HUES48 (cell line): Measurements from ENCODE around the gene CACNB4.
"Not testable (repeated sequence)": the region's sequence is repeated elsewhere in the genome, so short reads cannot be mapped to it uniquely, and the experiment has no call there.

ENCODE experiments used
- H3K27ac ChIP-seq: one replicate; pipeline ENCODE4 v1.7.0; 2013; ENCODE audit warnings: low read depth, low read length, inconsistent platforms
- H3K27me3 ChIP-seq: 2 replicates; pipeline ENCODE4 v1.6.1; 2013; ENCODE audit warnings: mild to moderate bottlenecking, low read length; ENCODE audit not compliant: control insufficient read depth, insufficient read depth
- H3K36me3 ChIP-seq: 2 replicates; pipeline ENCODE4 v1.6.1; 2013; ENCODE audit warnings: low read length; ENCODE audit not compliant: control insufficient read depth, insufficient read depth
- H3K4me1 ChIP-seq: 2 replicates; pipeline ENCODE4 v1.6.1; 2013; ENCODE audit warnings: mild to moderate bottlenecking, low read length; ENCODE audit not compliant: control insufficient read depth, insufficient read depth
- H3K4me3 ChIP-seq: 2 replicates; pipeline ENCODE4 v1.5.1; 2013; ENCODE audit warnings: mild to moderate bottlenecking, low read depth, low read length
- H3K9ac ChIP-seq: 2 replicates; pipeline ENCODE4 v1.6.1; 2013; ENCODE audit warnings: mild to moderate bottlenecking, low read depth, low read length, moderate library complexity
- H3K9me3 ChIP-seq: 2 replicates; pipeline ENCODE4 v1.6.1; 2013; ENCODE audit warnings: low read length; ENCODE audit not compliant: control insufficient read depth, insufficient read depth

Gene CACNB4

GRCh38 chr2:152103271-152103670, 4.4 kb upstream of the CACNB4 start:
- H3K9ac ChIP-seq, result no peak overlapping the region
- H3K36me3 ChIP-seq, result no peaks in the 10 kb centered on the region
- H3K9me3 ChIP-seq, result no peaks in the 10 kb centered on the region
- H3K4me3 ChIP-seq, result no peak overlapping the region
- H3K27me3 ChIP-seq, result peaks cover 30% of the 10 kb centered on the region
- H3K4me1 ChIP-seq, result no peaks in the 10 kb centered on the region
- no peak overlapping the region for H3K27ac ChIP-seq

GRCh38 chr2:152100961-152101360, 2.1 kb upstream of the CACNB4 start:
- H3K4me3 ChIP-seq, result no peak overlapping the region
- H3K36me3 ChIP-seq, result no peaks in the 10 kb centered on the region
- H3K4me1 ChIP-seq, result peaks cover 8% of the 10 kb centered on the region; the same call in 1 of the 2 replicates
- no peak overlapping the region for H3K9ac ChIP-seq
- H3K9me3 ChIP-seq, result no peaks in the 10 kb centered on the region
- H3K27ac ChIP-seq, result no peak overlapping the region
- peaks cover 53% of the 10 kb centered on the region for H3K27me3 ChIP-seq

GRCh38 chr2:152099367-152100050, 665 bp upstream of the CACNB4 start:
- H3K4me3 ChIP-seq, result peak overlapping the region; percentile 71
- H3K27me3 ChIP-seq, result peaks cover 59% of the 10 kb centered on the region
- no peak overlapping the region for H3K27ac ChIP-seq
- no peaks in the 10 kb centered on the region for H3K9me3 ChIP-seq
- H3K9ac ChIP-seq, result peak overlapping the region; percentile 30; the same call in 1 of the 2 replicates
- peaks cover 8% of the 10 kb centered on the region; the same call in 1 of the 2 replicates for H3K4me1 ChIP-seq
- H3K36me3 ChIP-seq, result no peaks in the 10 kb centered on the region

GRCh38 chr2:152097801-152098495, 896 bp downstream of the CACNB4 start:
- no peak overlapping the region for H3K9ac ChIP-seq
- H3K4me3 ChIP-seq, result peak overlapping the region; percentile 71

GRCh38 chr2:152097290-152097800, 1.5 kb downstream of the CACNB4 start:
- H3K27ac ChIP-seq, result no peak overlapping the region
- no peaks in the 10 kb centered on the region for H3K36me3 ChIP-seq
- no peak overlapping the region for H3K9ac ChIP-seq
- peaks cover 8% of the 10 kb centered on the region; the same call in 1 of the 2 replicates for H3K4me1 ChIP-seq
- peaks cover 59% of the 10 kb centered on the region for H3K27me3 ChIP-seq
- no peaks in the 10 kb centered on the region for H3K9me3 ChIP-seq
- H3K4me3 ChIP-seq, result peak overlapping the region; percentile 71

More at GRCh38 chr2:152097801-152098495, 896 bp downstream of the CACNB4 start:
- H3K9me3 ChIP-seq, result no peaks in the 10 kb centered on the region
- peaks cover 59% of the 10 kb centered on the region for H3K27me3 ChIP-seq
- no peak overlapping the region for H3K27ac ChIP-seq
- H3K36me3 ChIP-seq, result no peaks in the 10 kb centered on the region
- peaks cover 8% of the 10 kb centered on the region; the same call in 1 of the 2 replicates for H3K4me1 ChIP-seq

GRCh38 chr2:152095146-152095545, 3.7 kb downstream of the CACNB4 start:
- H3K27me3 ChIP-seq, result peaks cover 48% of the 10 kb centered on the region
- no peak overlapping the region for H3K4me3 ChIP-seq
- peaks cover 8% of the 10 kb centered on the region; the same call in 1 of the 2 replicates for H3K4me1 ChIP-seq
- H3K27ac ChIP-seq, result no peak overlapping the region
- H3K9me3 ChIP-seq, result no peaks in the 10 kb centered on the region
- no peaks in the 10 kb centered on the region for H3K36me3 ChIP-seq
- no peak overlapping the region for H3K9ac ChIP-seq

GRCh38 chr2:152094014-152094413, 4.8 kb downstream of the CACNB4 start:
- no peak overlapping the region for H3K9ac ChIP-seq
- peaks cover 37% of the 10 kb centered on the region for H3K27me3 ChIP-seq
- no peaks in the 10 kb centered on the region for H3K9me3 ChIP-seq
- no peak overlapping the region for H3K4me3 ChIP-seq
- H3K36me3 ChIP-seq, result no peaks in the 10 kb centered on the region
- H3K27ac ChIP-seq, result no peak overlapping the region
- H3K4me1 ChIP-seq, result peaks cover 8% of the 10 kb centered on the region; the same call in 1 of the 2 replicates

- peaks cover 8% of the 10 kb centered on the region; the same call in 1 of the 2 replicates for H3K4me1 ChIP-seq
- H3K27me3 ChIP-seq, result peaks cover 31% of the 10 kb centered on the region
- no peak overlapping the region for H3K4me3 ChIP-seq
- H3K27ac ChIP-seq, result no peak overlapping the region
- no peaks in the 10 kb centered on the region for H3K9me3 ChIP-seq
- H3K9ac ChIP-seq, result no peak overlapping the region
- H3K36me3 ChIP-seq, result no peaks in the 10 kb centered on the region
Observed at GRCh38 chr2:152093464-152093863, 5.4 kb downstream of the CACNB4 start.

GRCh38 chr2:152092095-152092494, 6.7 kb downstream of the CACNB4 start:
- no peaks in the 10 kb centered on the region for H3K36me3 ChIP-seq

GRCh38 chr2:152090726-152091125, 8.1 kb downstream of the CACNB4 start:
- H3K9ac ChIP-seq, H3K27me3 ChIP-seq, H3K27ac ChIP-seq, H3K36me3 ChIP-seq, H3K9me3 ChIP-seq, H3K4me1 ChIP-seq, H3K4me3 ChIP-seq: not testable (repeated sequence)

More at GRCh38 chr2:152092095-152092494, 6.7 kb downstream of the CACNB4 start:
- H3K9me3 ChIP-seq, result no peaks in the 10 kb centered on the region
- H3K9ac ChIP-seq, result no peak overlapping the region
- no peak overlapping the region for H3K4me3 ChIP-seq
- peaks cover under 1% of the 10 kb centered on the region; the same call in 1 of the 2 replicates for H3K4me1 ChIP-seq
- peaks cover 18% of the 10 kb centered on the region for H3K27me3 ChIP-seq
- no peak overlapping the region for H3K27ac ChIP-seq

GRCh38 chr2:152089238-152089637, 9.6 kb downstream of the CACNB4 start:
- Histone ChIP-seq H3K9ac (no peak overlapping the region), H3K9me3 (no peaks in the 10 kb centered on the region), H3K36me3 (no peaks in the 10 kb centered on the region), H3K4me1 (no peaks in the 10 kb centered on the region), H3K27ac (no peak overlapping the region), H3K27me3 (no peaks in the 10 kb centered on the region), H3K4me3 (no peak overlapping the region)
